Adipose tissue (tissue), 3 donors: ENCODE data around the gene TMEM200B. TPM values are rescaled to one million over a fixed set of nuclear protein-coding genes. Genes with fewer than 3 reads are reported as not detected.
"Not testable (repeated sequence)": the region's sequence is repeated elsewhere in the genome, so short reads cannot be mapped to it uniquely, and the experiment has no call there.

Experiments
- H3K27ac ChIP-seq: one replicate; pipeline ENCODE4 v1.5.1; 2013; ENCODE audit warnings: low read depth, low read length
- WGBS, 3 donors: extraction: QIAGEN DNeasy Blood & Tissue Kit; methylation state at CpG; one replicate each; pipeline ENCODE4 v1.1.7; 2013; 5-methylcytosine and 5-hydroxymethylcytosine counted together
- polyA plus RNA-seq, 3 donors: library from polyadenylated mRNA; stranded (reverse); fragments of 200-250 nt; gene quantifications; one replicate each; pipeline ENCODE4 v1.2.3, GENCODE V29; 2013
- donor health status: healthy with polysubstance abuse.
- donor health status: Bipolar disorder and iron deficiency.
- donor health status: healthy.

The TMEM200B gene
- polyA plus RNA-seq, 3 donors: 1.7 to 14.2 (median 7.1) TPM

- no peak overlapping the region for H3K27ac ChIP-seq
- 94 to 97% (median 95%) methylated on average over 6 of the region's 6 CpGs for WGBS, 3 donors
Measured at GRCh38 chr1:29120367-29120766, 3.3 kb downstream of the TMEM200B start.

- no peak overlapping the region for H3K27ac ChIP-seq
- 78 to 83% (median 78%) methylated on average over 12 of the region's 12 CpGs for WGBS, 3 donors
Measured at GRCh38 chr1:29119121-29119929, 4.4 kb downstream of the TMEM200B start.

- WGBS, 3 donors: 81 to 82% (median 82%) methylated on average over 2 of the region's 2 CpGs
- H3K27ac ChIP-seq: no peak overlapping the region
Measured at GRCh38 chr1:29117381-29117780, 6.3 kb downstream of the TMEM200B start.

GRCh38 chr1:29114654-29115053 is 9.0 kb downstream of the TMEM200B start:
- 89 to 98% (median 92%) methylated on average over 1 of the region's 1 CpG for WGBS, 3 donors
- no peak overlapping the region for H3K27ac ChIP-seq

GRCh38 chr1:29113413-29114117 is 10.1 kb downstream of the TMEM200B start:
- 72 to 79% (median 75%) methylated on average over 6 of the region's 6 CpGs for WGBS, 3 donors
- no peak overlapping the region for H3K27ac ChIP-seq

GRCh38 chr1:29112705-29113412 is 10.8 kb downstream of the TMEM200B start:
- 88 to 92% (median 88%) methylated on average over 7 of the region's 7 CpGs for WGBS, 3 donors
- H3K27ac ChIP-seq: no peak overlapping the region

GRCh38 chr1:29108041-29108440 is 15.7 kb downstream of the TMEM200B start:
- WGBS, 3 donors: 94 to 100% (median 98%) methylated on average over 6 of the region's 6 CpGs
- not testable (repeated sequence) for H3K27ac ChIP-seq

GRCh38 chr1:29105822-29106221 is 17.9 kb downstream of the TMEM200B start:
- WGBS, 3 donors: 72 to 91% (median 82%) methylated on average over 6 of the region's 6 CpGs

GRCh38 chr1:29100487-29100886 is 23.2 kb downstream of the TMEM200B start:
- H3K27ac ChIP-seq: no peak overlapping the region
- WGBS, 3 donors: 91 to 96% (median 93%) methylated on average over 1 of the region's 1 CpG

More at GRCh38 chr1:29105822-29106221, 17.9 kb downstream of the TMEM200B start:
- no peak overlapping the region for H3K27ac ChIP-seq

- no peak overlapping the region for H3K27ac ChIP-seq
- WGBS, 3 donors: 87 to 95% (median 91%) methylated on average over 4 of the region's 4 CpGs
Measured at GRCh38 chr1:29099286-29099685, 24.4 kb downstream of the TMEM200B start.

GRCh38 chr1:29096231-29096886 is 27.3 kb downstream of the TMEM200B start:
- 63 to 80% (median 69%) methylated on average over 4 of the region's 4 CpGs for WGBS, 3 donors

GRCh38 chr1:29094954-29095353 is 28.7 kb downstream of the TMEM200B start:
- no peak overlapping the region for H3K27ac ChIP-seq
- WGBS, 3 donors: 73 to 97% (median 81%) methylated on average over 1 of the region's 1 CpG

More at GRCh38 chr1:29096231-29096886, 27.3 kb downstream of the TMEM200B start:
- H3K27ac ChIP-seq: no peak overlapping the region

GRCh38 chr1:29094433-29094832 is 29.3 kb downstream of the TMEM200B start:
- no peak overlapping the region for H3K27ac ChIP-seq
- WGBS, 3 donors: 94 to 97% (median 95%) methylated on average over 3 of the region's 3 CpGs

GRCh38 chr1:29092704-29093103 is 31.0 kb downstream of the TMEM200B start:
- 94 to 97% (median 95%) methylated on average over 5 of the region's 5 CpGs for WGBS, 3 donors
- not testable (repeated sequence) for H3K27ac ChIP-seq

GRCh38 chr1:29090937-29091618 is 32.6 kb downstream of the TMEM200B start:
- no peak overlapping the region for H3K27ac ChIP-seq

- no peak overlapping the region for H3K27ac ChIP-seq
- WGBS, 3 donors: 68 to 91% (median 80%) methylated on average over 2 of the region's 2 CpGs
Measured at GRCh38 chr1:29084196-29084521, 39.5 kb downstream of the TMEM200B start.

- no peak overlapping the region for H3K27ac ChIP-seq
- 67 to 82% (median 80%) methylated on average over 3 of the region's 3 CpGs for WGBS, 3 donors
Measured at GRCh38 chr1:29083317-29084195, 40.1 kb downstream of the TMEM200B start.
